Measurements from ENCODE around the gene MOB2. TPM values are rescaled to one million over a fixed set of nuclear protein-coding genes. Genes with fewer than 3 reads are reported as not detected.

Gene MOB2
- total RNA-seq, 1 donor from 2014 or later: 49.5 TPM

GRCh38 chr11:1445741-1446445 lies 40.7 kb downstream of the MOB2 start:
- TF ChIP-seq, protein P1, sequence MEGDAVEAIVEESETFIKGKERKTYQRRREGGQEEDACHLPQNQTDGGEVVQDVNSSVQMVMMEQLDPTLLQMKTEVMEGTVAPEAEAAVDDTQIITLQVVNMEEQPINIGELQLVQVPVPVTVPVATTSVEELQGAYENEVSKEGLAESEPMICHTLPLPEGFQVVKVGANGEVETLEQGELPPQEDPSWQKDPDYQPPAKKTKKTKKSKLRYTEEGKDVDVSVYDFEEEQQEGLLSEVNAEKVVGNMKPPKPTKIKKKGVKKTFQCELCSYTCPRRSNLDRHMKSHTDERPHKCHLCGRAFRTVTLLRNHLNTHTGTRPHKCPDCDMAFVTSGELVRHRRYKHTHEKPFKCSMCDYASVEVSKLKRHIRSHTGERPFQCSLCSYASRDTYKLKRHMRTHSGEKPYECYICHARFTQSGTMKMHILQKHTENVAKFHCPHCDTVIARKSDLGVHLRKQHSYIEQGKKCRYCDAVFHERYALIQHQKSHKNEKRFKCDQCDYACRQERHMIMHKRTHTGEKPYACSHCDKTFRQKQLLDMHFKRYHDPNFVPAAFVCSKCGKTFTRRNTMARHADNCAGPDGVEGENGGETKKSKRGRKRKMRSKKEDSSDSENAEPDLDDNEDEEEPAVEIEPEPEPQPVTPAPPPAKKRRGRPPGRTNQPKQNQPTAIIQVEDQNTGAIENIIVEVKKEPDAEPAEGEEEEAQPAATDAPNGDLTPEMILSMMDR (IDR thresholded peaks at IDR 0.05; ENCODE audit: borderline replicate concordance): no peak
- intact Hi-C loops (cut with micrococcal nuclease): no loop called here
- Histone ChIP-seq H3K36me3 (no peaks in the 10 kb centered on the region), H3K27me3 (ENCODE audit: low read depth) (peaks cover 67% of the 10 kb centered on the region), H3K4me1 (no peaks in the 10 kb centered on the region), H3K9me3 (replicated peaks) (no peaks in the 10 kb centered on the region), H3K4me3 (no peak overlapping the region), H3K27ac (replicated peaks) (no peak overlapping the region)
- DNase-seq: no peak

- TF ChIP-seq, protein P1 (IDR thresholded peaks at IDR 0.05; ENCODE audit: borderline replicate concordance): no peak
- H3K27ac ChIP-seq (replicated peaks): no peak overlapping the region
- no peak overlapping the region for H3K4me3 ChIP-seq
- no peaks in the 10 kb centered on the region for H3K9me3 ChIP-seq (replicated peaks)
- no peaks in the 10 kb centered on the region for H3K36me3 ChIP-seq
- no peaks in the 10 kb centered on the region for H3K4me1 ChIP-seq
- no peak for DNase-seq
- H3K27me3 ChIP-seq (ENCODE audit: low read depth): peaks cover 66% of the 10 kb centered on the region
- intact Hi-C loops (cut with micrococcal nuclease): no loop called here
Observed at GRCh38 chr11:1444823-1445422, 41.7 kb downstream of the MOB2 start.

GRCh38 chr11:1444321-1444720 lies 42.3 kb downstream of the MOB2 start:
- no peaks in the 10 kb centered on the region for H3K36me3 ChIP-seq
- H3K27me3 ChIP-seq (ENCODE audit: low read depth): peaks cover 62% of the 10 kb centered on the region
- H3K9me3 ChIP-seq (replicated peaks): no peaks in the 10 kb centered on the region
- intact Hi-C loops (cut with micrococcal nuclease): no loop called here
- H3K4me3 ChIP-seq: no peak overlapping the region
- H3K27ac ChIP-seq (replicated peaks): no peak overlapping the region
- TF ChIP-seq, protein P1 (IDR thresholded peaks at IDR 0.05; ENCODE audit: borderline replicate concordance): no peak
- no peaks in the 10 kb centered on the region for H3K4me1 ChIP-seq
- DNase-seq: no peak

- no peak overlapping the region for H3K4me3 ChIP-seq
Observed at GRCh38 chr11:1443737-1444136, 42.8 kb downstream of the MOB2 start.

DNA sequence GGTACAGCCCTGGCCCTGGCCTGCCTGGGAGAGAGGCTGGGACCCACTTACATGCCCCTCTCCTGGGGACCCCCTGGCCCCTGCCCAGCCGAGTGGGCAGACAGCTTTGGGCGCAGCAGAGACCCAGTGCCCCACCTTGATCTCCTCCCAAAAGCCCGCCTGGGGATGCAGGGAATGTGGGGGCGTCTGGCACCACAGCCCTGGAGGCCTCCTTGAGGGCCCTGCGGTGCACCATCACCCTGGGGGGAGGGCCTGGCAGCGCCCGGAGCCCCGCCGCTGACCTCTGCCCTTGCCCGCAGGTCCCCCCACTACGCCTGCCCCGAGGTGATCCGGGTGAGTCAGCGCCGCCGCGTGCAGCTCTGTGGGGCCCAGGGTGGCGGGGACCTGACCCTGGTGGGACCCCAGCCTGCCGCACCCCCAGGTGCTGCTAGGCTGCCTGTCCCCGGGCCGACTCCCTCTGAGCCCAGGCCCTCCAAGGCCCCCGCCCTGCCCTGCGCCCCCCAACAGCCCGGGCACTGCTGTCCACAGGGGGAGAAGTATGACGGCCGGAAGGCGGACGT lies 43.7 kb downstream of the MOB2 start:
- intact Hi-C loops (cut with micrococcal nuclease): no loop called here
- H3K27ac ChIP-seq (replicated peaks): no peak overlapping the region
- H3K9me3 ChIP-seq (replicated peaks): no peaks in the 10 kb centered on the region
- no peak for DNase-seq
- no peak overlapping the region for H3K4me3 ChIP-seq
- H3K4me1 ChIP-seq: peaks cover 14% of the 10 kb centered on the region
- peaks cover 47% of the 10 kb centered on the region for H3K27me3 ChIP-seq (ENCODE audit: low read depth)
- H3K36me3 ChIP-seq: no peaks in the 10 kb centered on the region
- TF ChIP-seq, protein P1 (IDR thresholded peaks at IDR 0.05; ENCODE audit: borderline replicate concordance): no peak

More at GRCh38 chr11:1443737-1444136, 42.8 kb downstream of the MOB2 start:
- TF ChIP-seq, protein P1 (IDR thresholded peaks at IDR 0.05; ENCODE audit: borderline replicate concordance): no peak
- peaks cover 5% of the 10 kb centered on the region for H3K4me1 ChIP-seq
- H3K36me3 ChIP-seq: no peaks in the 10 kb centered on the region
- no peak for DNase-seq
- intact Hi-C loops (cut with micrococcal nuclease): no loop called here
- no peak overlapping the region for H3K27ac ChIP-seq (replicated peaks)
- peaks cover 56% of the 10 kb centered on the region for H3K27me3 ChIP-seq (ENCODE audit: low read depth)
- no peaks in the 10 kb centered on the region for H3K9me3 ChIP-seq (replicated peaks)
